ENCODE results near the gene MFRP. TPM values are rescaled to one million over a fixed set of nuclear protein-coding genes. Genes with fewer than 3 reads are reported as not detected.

MFRP gene
- total and polyA plus RNA-seq, 9 of the 15 experiments (the other 6 are each of a cell fraction or from before 2014, with no cell fraction given) = not detected

- no peak for TF ChIP-seq REST (IDR thresholded peaks at IDR 0.05; ENCODE audit: borderline replicate concordance)
- no peak for TF ChIP-seq REST (CRISPR knock-in tag; IDR thresholded peaks at IDR 0.05; ENCODE audit: low read depth)
- TF ChIP-seq FOXP4 (CRISPR knock-in tag; IDR thresholded peaks at IDR 0.05; ENCODE audit: borderline replicate concordance) = 0 out of 2 replicates have a peak, but pooled peaks have one; percentile 70
- no peak for TF ChIP-seq ZNF395 (CRISPR knock-in tag; IDR thresholded peaks at IDR 0.05)
- no peak for TF ChIP-seq TCF15 (CRISPR knock-in tag; IDR thresholded peaks at IDR 0.05)
- TF ChIP-seq CSDE1 (IDR thresholded peaks at IDR 0.05) = no peak
- TF ChIP-seq NR2F6 (CRISPR knock-in tag; IDR thresholded peaks at IDR 0.05) = no peak
- no peak for TF ChIP-seq MTA3 (IDR thresholded peaks at IDR 0.05; ENCODE audit: borderline replicate concordance)
- peak; percentile 33; the same call in 1 of the 2 replicates for TF ChIP-seq POLR2H (tag; IDR thresholded peaks at IDR 0.05; ENCODE audit: low read depth)
Observed at GRCh38 chr11:119316729-119317591, 29.5 kb downstream of the MFRP start, which contains the start of gene MCAM (continued).

Measured in K562 (cell line).